ENCODE results near the gene PLXNA2. TPM values are rescaled to one million over a fixed set of nuclear protein-coding genes. Genes with fewer than 3 reads are reported as not detected.

Gene PLXNA2
- total RNA-seq, 1 experiment from 2014 or later = 0.06 TPM

GRCh38 chr1:208215393-208215792 lies 28.8 kb downstream of the PLXNA2 start:
- no peak for DNase-seq (ENCODE audit: low spot score)
- ChIA-PET CTCF (no interaction called here), POLR2A (ENCODE audit: low non-redundant PET) (no interaction called here)
- TF ChIP-seq CTCF (conservative IDR thresholded peaks at IDR 0.05; ENCODE audit: low read depth, low read length) (no peak), EZH2 (IDR thresholded peaks at IDR 0.05; ENCODE audit: borderline replicate concordance, low read depth, low read length, poor library complexity, severe bottlenecking) (no peak)
- H3K9me3 ChIP-seq (ENCODE audit: low read depth, low read length, poor library complexity, severe bottlenecking) = no peaks in the 10 kb centered on the region
- intact Hi-C loops (cut with micrococcal nuclease; ENCODE audit: unreplicated experiment) = no loop called here
- H3K36me3 ChIP-seq (ENCODE audit: insufficient read depth, low read length, poor library complexity, severe bottlenecking) = no peaks in the 10 kb centered on the region
- H3K4me3 ChIP-seq (ENCODE audit: low read depth, low read length, poor library complexity, severe bottlenecking) = no peak overlapping the region
- no peaks in the 10 kb centered on the region for H3K4me1 ChIP-seq (ENCODE audit: insufficient read depth, low read length, poor library complexity, severe bottlenecking)
- BruUV-seq (replicated peaks) = no TSS peak
- peaks cover 11% of the 10 kb centered on the region for H3K27me3 ChIP-seq (replicated peaks; ENCODE audit: insufficient read depth, low read depth, low read length, poor library complexity)
- H3K27ac ChIP-seq (ENCODE audit: low read depth, low read length, poor library complexity, severe bottlenecking) = no peak overlapping the region

GRCh38 chr1:208213786-208214185 lies 30.4 kb downstream of the PLXNA2 start:
- BruUV-seq (replicated peaks) = no TSS peak
- H3K36me3 ChIP-seq (ENCODE audit: insufficient read depth, low read length, poor library complexity, severe bottlenecking) = no peaks in the 10 kb centered on the region
- no peak for DNase-seq (ENCODE audit: low spot score)
- no peak overlapping the region for H3K4me3 ChIP-seq (ENCODE audit: low read depth, low read length, poor library complexity, severe bottlenecking)
- H3K27ac ChIP-seq (ENCODE audit: low read depth, low read length, poor library complexity, severe bottlenecking) = no peak overlapping the region
- no peaks in the 10 kb centered on the region for H3K4me1 ChIP-seq (ENCODE audit: insufficient read depth, low read length, poor library complexity, severe bottlenecking)
- intact Hi-C loops (cut with micrococcal nuclease; ENCODE audit: unreplicated experiment) = no loop called here
- H3K27me3 ChIP-seq (replicated peaks; ENCODE audit: insufficient read depth, low read depth, low read length, poor library complexity) = peaks cover 11% of the 10 kb centered on the region
- CTCF ChIA-PET = no interaction called here
- no peak for TF ChIP-seq EZH2 (IDR thresholded peaks at IDR 0.05; ENCODE audit: borderline replicate concordance, low read depth, low read length, poor library complexity, severe bottlenecking)
- TF ChIP-seq CTCF (conservative IDR thresholded peaks at IDR 0.05; ENCODE audit: low read depth, low read length) = no peak
- H3K9me3 ChIP-seq (ENCODE audit: low read depth, low read length, poor library complexity, severe bottlenecking) = no peaks in the 10 kb centered on the region
- POLR2A ChIA-PET (ENCODE audit: low non-redundant PET) = no interaction called here

GRCh38 chr1:208212893-208213292 lies 31.3 kb downstream of the PLXNA2 start:
- TF ChIP-seq EZH2 (IDR thresholded peaks at IDR 0.05; ENCODE audit: borderline replicate concordance, low read depth, low read length, poor library complexity, severe bottlenecking) = no peak
- TF ChIP-seq CTCF (conservative IDR thresholded peaks at IDR 0.05; ENCODE audit: low read depth, low read length) = no peak
- DNase-seq (ENCODE audit: low spot score) = no peak
- BruUV-seq (replicated peaks) = no TSS peak
- Histone ChIP-seq H3K9me3 (ENCODE audit: low read depth, low read length, poor library complexity, severe bottlenecking) (no peaks in the 10 kb centered on the region), H3K27ac (ENCODE audit: low read depth, low read length, poor library complexity, severe bottlenecking) (no peak overlapping the region), H3K36me3 (ENCODE audit: insufficient read depth, low read length, poor library complexity, severe bottlenecking) (no peaks in the 10 kb centered on the region), H3K4me3 (ENCODE audit: low read depth, low read length, poor library complexity, severe bottlenecking) (no peak overlapping the region), H3K27me3 (replicated peaks; ENCODE audit: insufficient read depth, low read depth, low read length, poor library complexity) (peaks cover 11% of the 10 kb centered on the region), H3K4me1 (ENCODE audit: insufficient read depth, low read length, poor library complexity, severe bottlenecking) (no peaks in the 10 kb centered on the region)
- ChIA-PET CTCF (no interaction called here), POLR2A (ENCODE audit: low non-redundant PET) (no interaction called here)
- intact Hi-C loops (cut with micrococcal nuclease; ENCODE audit: unreplicated experiment) = no loop called here
